Measurements from ENCODE around the gene WDR90.

WDR90 gene

GRCh38 chr16:640614-641013 lies 8.6 kb upstream of the WDR90 start:
- no peak for DNase-seq

GRCh38 chr16:641326-642188 lies 7.6 kb upstream of the WDR90 start, which contains the start of gene MCRIP2:
Gene MCRIP2 (plus strand): TSS chr16:641828. CDS start chr16:641992, 164 bp downstream.
- peak; percentile 92 for DNase-seq

GRCh38 chr16:642189-643049 lies 6.7 kb upstream of the WDR90 start:
- DNase-seq, result peak; percentile 96

GRCh38 chr16:643050-643368 lies 6.2 kb upstream of the WDR90 start:
- DNase-seq, result no peak

- no peak for DNase-seq
Observed at GRCh38 chr16:644556-644955, 4.6 kb upstream of the WDR90 start.

GRCh38 chr16:645852-646678 lies 3.1 kb upstream of the WDR90 start:
- DNase-seq, result no peak

GRCh38 chr16:646679-647172 lies 2.4 kb upstream of the WDR90 start:
- DNase-seq, result no peak

- no peak for DNase-seq
Observed at GRCh38 chr16:647173-647902, 1.8 kb upstream of the WDR90 start.

- peak; percentile 40 for DNase-seq
Observed at GRCh38 chr16:648071-648780, 939 bp upstream of the WDR90 start.

GRCh38 chr16:649631-650030 lies 466 bp downstream of the WDR90 start:
- peak; percentile 21 for DNase-seq

- DNase-seq, result no peak
Observed at GRCh38 chr16:651844-652243, 2.7 kb downstream of the WDR90 start.

GRCh38 chr16:652454-653305 lies 3.5 kb downstream of the WDR90 start:
- DNase-seq, result no peak

- DNase-seq, result no peak
Observed at GRCh38 chr16:654034-654433, 4.9 kb downstream of the WDR90 start.

GRCh38 chr16:657487-657886 lies 8.3 kb downstream of the WDR90 start:
- no peak for DNase-seq

- DNase-seq, result no peak
Observed at GRCh38 chr16:658679-659571, 9.8 kb downstream of the WDR90 start.

GRCh38 chr16:659618-660017 lies 10.5 kb downstream of the WDR90 start:
- DNase-seq, result no peak

GRCh38 chr16:660132-660458 lies 10.9 kb downstream of the WDR90 start:
- no peak for DNase-seq

GRCh38 chr16:660459-661183 lies 11.5 kb downstream of the WDR90 start:
- peak; percentile 95 for DNase-seq
